H4 (cell line): ENCODE results near the gene JPH3. TPM values are rescaled to one million over a fixed set of nuclear protein-coding genes. Genes with fewer than 3 reads are reported as not detected.
A peak's percentile ranks its signal among the peaks of the same experiment; 100 is the strongest.

Experiments
- DNase-seq: peaks from one replicate; pipeline ENCODE4 v3.0.0-alpha.2; 2015; ENCODE audit warnings: low spot score
- total RNA-seq: library from RNA; depleted of rRNA; stranded (reverse); fragments of >200 nt; shearing (Covaris generic); gene quantifications from 2 replicates; pipeline ENCODE4 v1.2.3, GENCODE V29; 2014; rRNA removed

The JPH3 gene
- 3.3 and 4.2 TPM in 2 replicates for total RNA-seq

- DNase-seq, result no peak
Measured at GRCh38 chr16:87602001-87602775, at the start of gene JPH3. TSS of gene JPH3 (plus strand) at chr16:87602508. CDS start at chr16:87603147, 639 bp downstream.

- no peak for DNase-seq
Measured at GRCh38 chr16:87552772-87553573, 49.3 kb upstream of the JPH3 start.

- DNase-seq, result no peak
Measured at GRCh38 chr16:87554754-87555427, 47.4 kb upstream of the JPH3 start.

GRCh38 chr16:87555647-87556046 is 46.7 kb upstream of the JPH3 start:
- DNase-seq, result no peak

DNA sequence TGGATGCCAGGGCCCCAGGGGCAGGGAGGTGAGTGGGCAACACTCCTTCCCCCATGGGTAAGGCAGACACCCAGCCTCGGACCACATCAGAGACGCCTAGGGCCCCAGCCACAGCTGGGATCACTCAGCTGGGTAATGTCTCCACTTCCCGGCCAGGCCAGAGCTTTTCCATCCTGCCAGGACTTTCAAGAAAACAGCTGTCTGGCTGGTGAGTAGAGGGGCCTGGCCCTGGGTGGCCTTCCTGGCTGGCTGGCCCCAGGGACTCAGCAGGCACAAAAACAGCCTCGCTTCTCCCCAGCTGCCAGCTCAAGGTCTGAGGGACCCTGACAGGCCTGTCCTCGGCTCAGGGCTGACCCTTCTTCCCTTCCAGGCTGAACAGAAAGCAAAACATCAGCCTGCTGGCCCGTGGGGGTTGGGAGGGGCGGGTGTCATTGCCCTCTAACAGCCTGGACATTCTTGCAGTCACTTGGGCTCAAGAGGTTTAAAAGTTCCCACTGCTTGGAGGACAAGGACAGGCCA is 45.3 kb upstream of the JPH3 start:
- DNase-seq, result no peak

GRCh38 chr16:87558682-87559081 is 43.6 kb upstream of the JPH3 start:
- no peak for DNase-seq

DNA sequence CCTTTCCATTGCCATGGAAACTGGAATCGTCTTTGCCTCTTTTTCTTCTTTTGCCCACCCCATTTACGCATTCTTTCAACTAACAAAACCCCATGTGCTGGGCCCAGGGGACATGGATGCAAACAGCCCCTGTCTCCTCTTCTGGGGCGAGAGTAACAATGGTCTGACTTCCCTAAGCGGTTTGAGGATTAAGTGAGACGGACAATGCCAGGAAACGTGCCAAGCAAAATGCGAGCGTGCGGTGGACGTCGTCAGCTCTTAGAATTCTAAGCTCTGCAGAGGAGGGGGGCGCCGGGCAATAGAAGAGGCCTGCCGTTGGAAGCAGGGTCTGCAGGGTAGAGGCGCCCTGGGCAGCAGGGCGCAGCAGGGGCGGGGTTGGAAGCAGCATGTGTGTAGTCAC is 42.4 kb upstream of the JPH3 start:
- DNase-seq, result no peak

- DNase-seq, result peak; percentile 47
Measured at GRCh38 chr16:87560428-87561199, 41.7 kb upstream of the JPH3 start.

DNA sequence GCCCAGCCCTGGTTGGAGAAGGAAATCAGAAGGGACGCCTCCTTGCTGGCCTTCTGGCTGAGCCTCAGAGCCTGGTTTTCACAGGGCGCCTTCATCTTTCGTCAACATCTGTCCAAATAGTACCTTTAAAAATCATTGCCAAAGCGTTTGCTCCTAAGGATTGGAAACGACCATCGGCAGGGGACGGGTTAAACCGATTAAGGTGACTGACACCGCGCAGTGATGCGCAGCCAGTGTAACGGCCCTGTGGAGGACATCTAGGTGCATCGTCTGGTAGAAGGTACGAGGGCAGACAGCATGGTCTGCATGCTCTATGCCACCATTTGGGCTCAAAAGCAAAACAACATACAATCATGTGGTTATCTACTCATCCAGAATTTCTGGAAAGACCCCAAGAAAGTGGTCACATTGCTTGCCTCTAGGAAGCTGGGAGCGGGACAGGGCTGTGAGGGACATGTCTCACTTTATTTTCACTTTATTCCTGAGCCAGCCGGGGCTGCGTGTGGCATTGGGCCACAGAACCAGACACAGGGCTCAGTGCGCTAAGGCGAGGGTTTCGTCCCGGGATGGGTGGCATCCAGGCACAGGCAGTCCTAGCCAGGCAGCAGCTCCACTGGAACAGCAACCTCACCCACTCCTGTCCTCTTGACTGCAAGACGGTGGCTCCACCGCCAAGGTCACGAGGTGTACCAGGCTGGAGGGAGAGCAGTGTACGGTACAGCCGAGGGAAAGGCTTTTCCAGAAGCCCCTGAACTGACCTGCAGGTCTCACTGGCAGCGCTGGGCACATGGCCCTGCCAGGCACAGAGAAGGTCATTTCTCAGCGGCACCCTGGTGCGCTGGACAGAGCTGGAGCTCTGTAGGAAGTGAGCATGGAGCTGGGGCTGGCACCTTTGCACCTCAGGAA is 40.9 kb upstream of the JPH3 start:
- DNase-seq, result no peak

DNA sequence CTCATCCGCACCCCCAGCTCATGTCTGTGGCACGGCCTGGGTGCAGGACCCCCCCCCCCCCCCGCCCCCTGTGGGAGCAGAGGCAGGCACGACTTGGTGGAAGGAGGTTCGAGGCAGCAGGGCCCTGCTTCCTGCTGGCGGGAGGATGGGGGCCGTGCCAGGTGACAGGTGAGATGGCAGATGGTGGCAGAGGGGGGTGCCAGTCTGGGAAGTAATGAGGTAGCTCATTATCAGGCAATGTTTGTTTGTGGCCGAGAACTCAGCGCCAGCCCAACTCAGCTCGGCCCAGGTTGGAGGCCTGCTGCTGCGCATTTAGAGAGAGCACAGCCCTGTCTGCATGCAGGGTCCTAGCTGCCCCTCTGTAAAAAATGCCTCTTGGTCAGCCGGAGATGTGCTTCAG is 40.1 kb upstream of the JPH3 start:
- DNase-seq, result no peak

DNA sequence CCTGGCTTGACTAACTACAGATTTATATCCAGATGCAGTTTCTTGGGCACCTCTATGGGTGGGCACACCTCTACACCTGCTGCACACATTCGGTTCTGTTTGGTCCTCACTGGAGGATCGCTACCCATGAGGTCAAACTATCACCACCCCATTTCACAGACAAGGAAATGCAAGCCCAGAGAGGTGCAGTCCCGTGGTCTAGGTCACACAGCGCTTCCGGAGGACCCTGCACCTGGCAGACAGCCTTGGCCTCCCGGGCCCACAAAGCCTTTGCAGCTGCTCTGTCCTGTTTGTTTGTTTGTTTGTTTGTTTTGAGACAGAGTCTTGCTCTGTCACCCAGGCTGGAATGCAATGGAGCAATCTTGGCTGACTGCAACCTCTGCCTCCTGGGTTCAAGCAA is 39.3 kb upstream of the JPH3 start:
- no peak for DNase-seq

GRCh38 chr16:87563714-87564523 is 38.4 kb upstream of the JPH3 start:
- DNase-seq, result no peak

GRCh38 chr16:87564524-87564778 is 37.9 kb upstream of the JPH3 start:
- DNase-seq, result no peak

DNA sequence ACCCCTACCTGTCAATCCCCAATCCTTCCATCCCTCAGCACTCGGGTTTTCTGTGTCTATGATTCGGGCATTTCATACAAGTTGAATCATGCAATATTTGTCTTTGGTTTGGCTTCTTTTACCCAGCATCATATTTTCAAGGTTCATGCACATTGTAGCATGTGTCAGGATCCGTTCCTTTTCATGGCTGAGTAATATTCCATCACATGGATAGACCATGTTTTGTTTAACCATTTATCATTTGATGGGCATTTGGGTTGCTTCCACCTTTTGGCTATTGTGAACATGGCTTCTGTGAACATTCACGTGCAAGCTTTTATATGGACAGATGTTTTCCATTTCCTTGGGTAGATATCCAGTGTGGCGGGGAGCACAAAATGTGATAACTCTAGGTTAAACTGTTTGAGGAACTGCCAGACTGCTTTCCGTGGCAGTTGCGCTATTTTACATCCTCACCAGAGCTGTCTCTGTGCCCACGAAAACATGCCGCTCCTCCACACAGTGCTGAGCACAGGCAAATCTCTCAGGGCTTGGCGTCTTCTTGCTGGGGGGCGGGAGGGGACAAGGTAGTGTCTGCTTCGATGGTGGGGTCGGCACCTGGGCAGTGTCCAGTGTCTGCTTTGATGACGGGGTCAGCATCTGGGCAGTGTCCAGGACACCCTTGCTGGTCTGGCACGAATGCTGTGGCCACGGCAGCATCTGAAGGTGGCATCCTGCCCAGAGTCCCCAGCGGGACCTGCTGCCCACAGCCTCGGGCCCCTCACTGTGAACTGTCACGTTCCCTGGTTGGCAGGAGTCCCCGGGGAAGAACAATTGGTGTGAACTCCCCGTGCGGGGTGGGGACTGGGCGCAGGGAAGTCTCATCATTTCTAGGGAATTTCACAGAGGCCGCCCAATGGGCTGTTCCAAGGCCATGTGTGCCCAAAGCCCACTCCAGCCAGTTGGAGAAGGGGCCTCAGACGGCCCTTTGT is 32.4 kb upstream of the JPH3 start:
- no peak for DNase-seq

DNA sequence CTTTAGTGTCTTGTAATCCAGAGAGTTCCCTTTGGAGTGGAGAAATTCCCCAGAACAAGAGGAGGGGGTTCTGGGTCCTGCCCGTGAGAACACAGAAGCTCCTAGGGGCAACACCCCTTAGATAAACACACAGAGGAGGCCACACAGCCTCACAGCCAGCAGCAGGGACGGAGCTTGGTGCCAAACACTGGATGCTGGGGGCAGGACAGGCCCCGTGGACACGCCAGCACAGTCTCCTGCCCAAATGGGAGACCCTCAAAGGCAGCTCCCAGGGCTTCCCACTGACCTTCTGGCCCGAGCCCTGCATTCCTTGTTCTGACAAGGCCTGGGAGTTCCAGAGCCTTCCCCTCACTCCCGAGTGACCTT is 31.8 kb upstream of the JPH3 start:
- no peak for DNase-seq

- DNase-seq, result no peak
Measured at GRCh38 chr16:87570938-87571867, 31.1 kb upstream of the JPH3 start.

DNA sequence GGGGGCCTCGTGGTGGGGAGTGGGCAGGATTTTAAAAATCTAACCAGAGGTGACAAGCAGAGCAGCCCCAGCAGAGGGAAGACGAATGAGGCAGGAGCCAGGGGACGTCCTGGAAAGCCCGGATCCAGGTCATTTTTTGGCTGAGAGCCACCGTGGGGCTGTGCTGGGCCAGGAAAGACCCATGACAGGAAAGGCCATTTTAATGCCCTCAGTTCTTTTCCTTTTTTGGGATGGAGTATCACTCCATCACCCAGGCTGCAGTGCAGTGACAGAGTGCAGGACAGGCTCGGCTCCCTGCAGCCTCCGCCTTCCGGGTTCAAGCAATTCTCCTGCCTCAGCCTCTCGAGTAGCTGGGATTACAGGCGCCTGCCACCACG is 30.5 kb upstream of the JPH3 start:
- DNase-seq, result no peak

GRCh38 chr16:87572959-87573358 is 29.3 kb upstream of the JPH3 start:
- no peak for DNase-seq
